Mucosa of stomach (tissue), 1 donor: ENCODE measurements around the gene NRARP.

ENCODE experiments used
- H3K27me3 ChIP-seq: one replicate; pipeline ENCODE4 v1.7.0; 2013; ENCODE audit warnings: mild to moderate bottlenecking, low read length; ENCODE audit not compliant: control insufficient read depth, insufficient read depth
- H3K36me3 ChIP-seq: one replicate; pipeline ENCODE4 v1.7.0; 2013; ENCODE audit warnings: low read length; ENCODE audit not compliant: control insufficient read depth, insufficient read depth
- H3K4me1 ChIP-seq: one replicate; pipeline ENCODE4 v1.7.0; 2013; ENCODE audit warnings: mild to moderate bottlenecking, low read length; ENCODE audit not compliant: control insufficient read depth, insufficient read depth
- H3K4me3 ChIP-seq: one replicate; pipeline ENCODE4 v1.7.0; 2013; ENCODE audit warnings: low read length
- H3K9ac ChIP-seq: one replicate; pipeline ENCODE4 v1.7.0; 2013; ENCODE audit warnings: mild to moderate bottlenecking, low read length, moderate library complexity
- H3K9me3 ChIP-seq: one replicate; pipeline ENCODE4 v1.7.0; 2013; ENCODE audit warnings: mild to moderate bottlenecking, low read length, moderate library complexity; ENCODE audit not compliant: control insufficient read depth
- donor health status: Pancreatic carcinoma.

The NRARP gene

DNA sequence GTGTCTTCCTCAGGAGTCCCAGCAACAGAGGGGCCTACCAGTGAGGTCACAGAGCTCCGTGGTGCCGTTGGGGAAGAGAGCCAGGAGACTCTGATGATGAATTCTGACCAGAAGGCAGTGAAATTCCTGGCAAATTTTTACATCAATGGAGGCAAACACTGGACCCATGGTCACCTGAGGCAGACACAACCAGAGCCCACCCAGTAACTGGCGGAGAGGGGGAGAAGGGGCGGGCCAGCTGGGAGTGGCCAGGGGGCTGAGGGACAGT is 50.9 kb downstream of the NRARP start, which contains the start of gene STPG3:
STPG3 (plus strand) TSS at position 93 of the 268 bp plus-strand sequence; CDS start at position 94, 1 bp downstream.
- Histone ChIP-seq H3K4me1 (peaks cover 22% of the 10 kb centered on the region), H3K36me3 (no peaks in the 10 kb centered on the region), H3K4me3 (no peak within 1 kb of the TSS), H3K27me3 (no peaks in the 10 kb centered on the region), H3K9me3 (no peaks in the 10 kb centered on the region), H3K9ac (no peak within 1 kb of the TSS)

DNA sequence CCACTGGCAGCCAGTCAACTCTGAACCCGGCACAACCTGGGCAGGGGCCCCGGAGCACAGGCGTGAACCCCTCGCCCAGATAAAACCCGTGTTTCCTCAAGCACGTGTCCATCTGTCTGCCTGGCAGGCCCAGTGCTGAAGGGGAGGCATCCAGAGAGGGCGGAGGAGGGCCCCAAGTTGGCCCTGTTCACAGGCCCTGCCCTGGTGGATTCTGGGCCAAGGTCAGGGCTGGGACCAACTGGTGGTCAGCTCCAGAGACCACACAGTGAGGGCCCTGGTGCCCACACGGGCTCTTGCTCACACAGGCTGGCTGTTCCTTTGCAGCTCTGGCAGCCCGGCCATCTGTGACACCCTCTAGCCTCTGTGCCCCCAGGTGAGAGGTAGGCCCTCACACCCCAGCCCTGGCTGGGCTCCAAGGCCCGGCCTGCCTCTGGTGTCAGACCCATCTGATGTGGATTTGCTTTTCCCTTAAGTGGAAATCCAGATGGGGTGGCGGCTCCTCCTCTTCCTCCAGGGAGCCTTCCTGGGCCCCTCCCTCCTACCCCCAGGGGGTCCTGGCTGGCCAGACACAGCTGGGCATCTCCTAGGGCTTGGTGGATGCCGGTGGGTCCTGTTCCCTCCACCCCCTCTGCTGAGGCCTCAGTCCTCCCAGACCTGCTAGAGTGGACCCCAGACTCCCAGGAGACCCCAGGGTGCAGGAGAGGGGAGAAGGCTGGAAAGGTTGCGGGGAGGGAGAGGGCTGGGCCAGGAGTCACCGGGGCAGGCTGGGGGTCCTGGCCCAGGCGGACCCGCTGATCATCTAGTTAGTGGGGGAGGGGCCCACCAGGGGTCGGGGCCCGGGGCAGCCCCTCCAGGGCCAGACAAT is 51.5 kb downstream of the NRARP start:
- H3K9ac ChIP-seq, result no peak overlapping the region
- H3K36me3 ChIP-seq, result no peaks in the 10 kb centered on the region
- H3K4me3 ChIP-seq, result no peak overlapping the region

More for the DNA sequence above, 51.5 kb downstream of the NRARP start:
- Histone ChIP-seq H3K27me3 (peaks cover under 1% of the 10 kb centered on the region), H3K9me3 (no peaks in the 10 kb centered on the region), H3K4me1 (peaks cover 19% of the 10 kb centered on the region)
